HG02571 (cell line): ENCODE data around the gene RPSA.
"Not testable (repeated sequence)": the region's sequence is repeated elsewhere in the genome, so short reads cannot be mapped to it uniquely, and the experiment has no call there.

Experiments
- ATAC-seq: cut with Tn5 transposase; IDR thresholded peaks from one replicate; pipeline ENCODE4 v1.9.1; 2021; ENCODE audit warnings: mild to moderate bottlenecking, moderate library complexity; ENCODE audit not compliant: unreplicated experiment

Gene RPSA

DNA sequence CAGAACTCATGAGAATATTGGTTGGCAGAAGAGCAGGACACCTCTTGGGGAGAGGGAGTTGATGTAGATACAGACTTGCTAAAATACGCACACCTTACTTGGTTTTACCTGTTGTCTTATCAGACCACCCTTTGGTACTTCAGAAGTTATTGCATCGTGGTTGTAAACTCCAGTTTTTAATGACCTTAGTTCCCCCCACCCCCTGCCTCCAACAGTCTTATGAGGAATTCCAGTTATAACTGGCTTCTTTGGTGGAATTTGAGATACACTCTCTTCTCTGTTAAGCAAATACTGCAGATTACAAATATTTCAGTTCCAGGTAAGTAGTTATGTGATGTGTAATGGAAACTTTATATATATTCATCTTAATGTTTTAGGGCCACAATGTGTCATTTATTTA, 18.4 kb upstream of the RPSA start:
- no peak for ATAC-seq

DNA sequence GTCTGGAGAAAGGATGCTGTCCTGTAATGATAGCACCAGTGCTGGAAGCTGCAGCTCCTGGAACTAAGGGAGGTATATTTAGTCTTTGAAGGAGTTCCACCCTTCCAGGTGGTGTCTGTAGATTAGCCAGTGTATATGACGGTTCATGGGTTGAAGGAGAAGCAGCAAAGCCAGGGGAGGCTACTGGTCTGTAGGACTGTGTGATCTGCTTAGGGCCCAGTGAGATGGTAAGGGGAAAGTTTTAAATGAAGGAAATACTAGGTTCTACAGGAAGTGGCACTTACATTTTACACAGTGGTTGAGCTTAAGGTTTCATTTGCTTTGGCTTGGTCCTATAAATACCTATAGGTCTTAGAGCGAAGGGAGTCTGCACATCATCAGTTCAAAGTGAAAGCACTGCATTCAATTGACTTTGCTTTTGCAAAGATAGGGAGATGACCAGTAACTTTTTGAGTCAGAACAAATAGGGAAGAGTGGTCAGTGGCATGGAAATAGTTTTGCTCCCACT, 17.7 kb upstream of the RPSA start:
- peak; percentile 65 for ATAC-seq

DNA sequence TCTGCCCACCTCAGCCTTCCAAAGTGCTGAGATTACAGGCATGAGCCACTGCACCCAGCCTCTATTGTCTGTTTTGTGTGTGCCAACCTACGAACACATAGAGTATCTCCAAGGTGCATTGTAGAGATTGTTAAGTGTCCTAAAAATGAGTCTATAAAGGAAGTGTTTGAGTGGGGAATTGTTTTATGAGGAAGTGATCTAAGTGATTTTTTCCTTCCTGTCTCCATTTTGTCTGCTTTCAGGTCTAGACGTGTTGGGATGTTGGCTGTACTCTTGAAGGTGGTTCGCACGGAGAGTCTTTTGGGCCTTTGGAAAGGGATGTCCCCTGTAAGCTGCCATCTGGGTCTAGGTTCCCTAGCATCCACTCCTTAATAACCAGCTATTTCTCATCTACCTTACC, 16.3 kb upstream of the RPSA start:
- no peak for ATAC-seq

DNA sequence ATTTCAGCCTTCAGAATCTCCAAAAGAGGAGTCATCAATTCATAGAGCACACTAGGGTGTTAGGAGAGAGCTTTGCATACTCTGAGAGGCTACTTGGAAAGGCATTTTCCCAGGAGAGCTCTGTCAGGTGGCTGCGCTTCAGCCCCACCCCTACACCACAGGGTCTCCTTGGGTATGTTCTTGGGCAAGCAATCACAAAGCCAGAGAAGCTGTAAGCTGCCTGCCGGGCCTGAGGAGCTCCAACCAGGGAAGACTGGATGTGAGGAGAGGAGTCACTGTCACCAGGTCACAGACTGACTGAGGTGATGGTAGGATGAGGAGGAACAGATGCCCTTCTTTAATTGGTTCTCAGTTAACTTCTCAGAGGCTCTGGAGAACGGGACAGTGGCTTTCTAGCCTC, 9.8 kb upstream of the RPSA start:
- no peak for ATAC-seq

DNA sequence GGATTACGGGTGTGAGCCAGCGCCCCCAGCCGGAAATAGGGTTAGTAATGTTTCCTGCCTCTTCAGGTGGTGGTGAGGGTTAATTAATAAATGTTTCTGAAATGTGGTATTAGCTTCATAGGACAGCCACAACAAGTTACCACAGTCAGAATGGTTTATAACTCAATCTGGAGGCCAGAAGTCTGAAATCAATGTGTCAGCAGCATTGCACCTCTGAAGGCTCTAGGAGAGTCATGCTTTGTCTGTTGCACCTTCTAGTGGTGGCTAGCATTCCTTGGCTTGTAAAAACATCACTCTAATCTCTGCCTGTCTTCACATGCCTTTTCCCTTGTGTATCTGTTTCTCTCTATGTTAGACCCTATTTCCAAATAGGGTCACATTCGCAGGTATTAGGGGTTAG, 7.8 kb upstream of the RPSA start:
- ATAC-seq: no peak

DNA sequence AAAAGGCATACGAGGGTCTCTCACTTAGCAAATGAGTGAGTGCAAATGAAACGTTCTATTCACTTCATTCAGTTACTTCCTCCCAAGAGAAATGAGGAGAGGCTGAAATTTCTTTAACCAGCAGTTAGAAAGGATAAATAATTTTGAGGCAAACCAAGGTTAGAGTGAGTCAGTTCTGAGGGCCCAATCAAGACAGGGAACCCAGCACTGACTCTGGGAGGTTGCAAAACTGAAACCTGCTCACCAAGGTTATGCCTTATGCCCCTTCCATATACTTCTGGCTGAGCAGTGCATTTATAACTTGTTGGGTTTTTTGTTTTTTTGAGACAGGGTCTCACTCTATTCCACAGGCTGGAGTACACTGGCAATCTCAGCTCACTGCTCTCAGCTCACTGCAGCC, 4.5 kb upstream of the RPSA start:
- no peak for ATAC-seq

DNA sequence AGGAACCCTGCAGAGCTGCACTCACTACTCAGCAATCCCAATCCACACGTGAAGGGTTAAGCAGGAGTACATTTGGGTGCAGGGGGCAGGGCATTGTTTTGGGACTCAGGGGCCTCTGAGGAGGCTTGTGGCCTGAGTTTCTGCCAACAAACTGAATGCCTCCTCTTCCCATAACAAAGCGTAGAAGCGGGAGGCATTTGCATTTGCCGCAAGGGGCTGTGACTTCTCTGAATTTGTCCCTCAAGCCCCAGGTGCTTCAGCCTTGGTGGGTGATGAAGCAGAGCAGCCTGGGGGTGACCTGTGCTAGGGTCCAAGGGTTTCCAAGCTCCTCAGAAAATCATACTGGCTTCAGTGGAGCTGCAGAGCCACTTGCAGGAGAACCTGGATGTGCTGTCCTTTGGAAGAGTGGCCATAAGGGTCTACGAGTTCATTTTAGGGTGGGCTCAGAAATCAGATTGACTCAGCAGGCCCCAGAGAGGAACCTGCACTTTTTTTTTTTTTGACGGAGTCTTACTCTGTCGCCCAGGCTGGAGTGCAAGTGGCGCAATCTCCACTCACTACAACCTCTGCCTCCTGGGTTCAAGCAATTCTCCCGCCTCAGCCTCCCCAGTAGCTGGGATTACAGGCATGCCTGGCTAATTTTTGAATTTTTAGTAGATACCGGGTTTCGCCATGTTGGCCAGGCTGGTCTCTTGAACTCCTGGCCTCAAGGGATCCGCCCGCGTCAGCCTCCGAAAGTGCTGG, 1.4 kb upstream of the RPSA start:
- ATAC-seq: no peak

DNA sequence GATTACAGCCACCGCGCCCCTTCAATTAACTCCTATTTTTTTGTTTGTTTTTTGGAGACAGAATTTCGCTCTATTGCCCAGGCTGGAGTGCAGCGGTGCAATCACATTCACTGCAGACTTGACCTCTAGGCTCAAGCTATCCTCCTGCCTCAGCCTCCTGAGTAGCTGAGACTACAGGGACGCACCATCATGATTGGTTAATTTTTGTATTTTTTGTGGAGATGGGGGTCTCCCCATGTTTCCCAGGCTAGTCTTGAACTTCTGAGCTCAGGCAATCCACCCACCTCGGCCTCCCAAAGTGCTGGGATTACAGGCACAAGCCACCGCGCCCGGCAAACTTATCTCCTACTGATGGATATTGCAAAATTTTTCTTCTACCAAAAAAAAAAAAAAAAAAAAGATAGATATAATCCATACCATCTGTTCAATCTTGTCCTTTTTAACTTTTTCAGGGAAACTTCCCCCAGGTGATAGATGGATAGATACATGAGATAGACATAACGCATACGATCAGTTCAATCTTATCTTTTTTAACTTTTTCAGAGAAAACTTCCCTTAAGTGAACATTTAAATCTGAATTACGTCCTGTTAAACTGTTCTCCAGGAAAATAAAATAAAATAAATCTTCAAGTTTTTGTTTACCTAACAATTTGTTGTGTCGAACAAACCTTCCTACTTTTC, 693 bp upstream of the RPSA start:
- no peak for ATAC-seq

DNA sequence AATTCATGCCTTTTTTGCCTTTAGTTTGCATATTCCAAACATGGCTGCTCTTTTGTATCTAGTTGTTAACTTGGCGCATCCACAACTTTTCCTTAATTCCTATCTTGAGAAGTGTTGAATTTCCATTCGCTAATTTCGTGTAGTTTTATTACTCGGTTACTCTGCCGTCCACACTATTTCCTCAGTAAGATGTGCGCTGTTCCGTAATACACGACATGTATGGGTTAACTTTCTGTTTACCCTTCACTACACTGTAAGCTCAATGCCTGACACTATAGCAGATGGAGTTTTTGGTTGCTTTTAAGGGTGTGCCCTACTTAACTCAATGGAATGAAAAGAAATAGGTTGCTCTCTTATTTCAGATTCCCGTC, 724 bp downstream of the RPSA start:
- ATAC-seq: no peak

DNA sequence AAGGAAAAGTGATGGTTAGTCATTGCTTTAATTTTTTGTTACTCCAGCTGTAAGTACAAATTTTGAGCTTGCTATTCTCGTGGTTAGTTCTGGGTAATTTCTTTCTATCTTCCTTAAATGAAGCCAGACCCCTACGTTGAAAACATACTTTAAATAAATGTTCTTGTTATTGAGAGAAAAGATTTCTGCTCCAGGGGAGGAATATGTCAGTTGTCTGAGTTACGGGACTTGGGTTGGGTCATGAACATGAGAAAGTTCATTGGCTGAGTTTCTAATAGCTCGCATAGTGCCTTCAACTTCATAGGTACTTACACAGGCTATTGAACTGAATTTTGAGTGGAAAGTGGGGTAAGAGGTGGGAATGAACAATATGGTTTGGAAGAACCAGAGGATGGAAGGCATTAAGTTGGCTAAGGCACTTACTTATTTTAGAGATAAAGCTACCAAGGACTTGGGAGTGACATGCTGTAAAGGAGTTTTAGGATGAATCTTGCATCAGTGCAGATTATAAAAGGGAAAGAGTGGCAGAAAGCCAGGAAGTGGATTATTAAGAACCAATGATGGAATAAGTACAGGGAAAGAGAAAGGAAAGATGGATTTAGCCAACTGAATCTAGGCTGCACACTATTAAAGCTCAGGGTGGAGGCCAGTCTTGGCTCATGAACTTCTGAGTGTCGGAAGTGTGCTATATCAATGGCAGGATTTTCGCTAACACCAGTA, 1.4 kb downstream of the RPSA start:
- no peak for ATAC-seq

DNA sequence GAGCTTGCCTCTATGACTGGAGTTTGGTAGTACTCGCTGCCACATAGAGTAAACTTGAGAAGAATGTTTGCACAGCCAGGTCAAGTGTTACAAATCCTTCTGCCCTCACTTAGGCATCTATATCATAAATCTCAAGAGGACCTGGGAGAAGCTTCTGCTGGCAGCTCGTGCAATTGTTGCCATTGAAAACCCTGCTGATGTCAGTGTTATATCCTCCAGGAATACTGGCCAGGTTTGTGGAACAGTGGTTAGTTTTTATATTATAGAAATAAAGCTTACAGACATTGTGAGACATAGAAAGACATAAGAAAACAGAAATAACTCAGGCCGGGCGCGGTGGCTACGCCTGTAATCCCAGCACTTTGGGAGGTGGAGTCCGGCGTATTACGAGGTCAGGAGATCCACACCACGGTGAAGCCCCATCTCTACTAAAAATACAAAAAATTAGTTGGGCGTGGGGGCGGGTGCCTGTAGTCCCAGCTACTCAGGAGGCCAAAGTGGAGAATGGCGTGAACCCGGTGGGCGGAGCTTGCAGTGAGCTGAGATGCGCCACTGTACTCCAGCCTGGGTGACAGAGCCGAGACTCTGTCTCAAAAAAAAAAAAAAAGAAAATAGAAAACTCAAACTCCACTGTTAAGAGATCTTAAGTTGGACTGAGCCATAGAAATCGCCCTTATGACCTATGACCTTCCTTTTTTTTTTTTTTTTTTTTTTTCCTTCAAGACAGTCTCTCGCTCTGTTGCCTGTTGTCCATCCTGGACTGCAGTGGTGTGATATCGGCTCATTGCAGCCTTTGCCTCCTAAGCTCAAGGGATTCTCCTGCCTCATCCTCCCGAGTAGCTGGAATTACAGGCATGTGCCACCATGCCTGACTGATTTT, 2.2 kb downstream of the RPSA start:
- no peak for ATAC-seq

DNA sequence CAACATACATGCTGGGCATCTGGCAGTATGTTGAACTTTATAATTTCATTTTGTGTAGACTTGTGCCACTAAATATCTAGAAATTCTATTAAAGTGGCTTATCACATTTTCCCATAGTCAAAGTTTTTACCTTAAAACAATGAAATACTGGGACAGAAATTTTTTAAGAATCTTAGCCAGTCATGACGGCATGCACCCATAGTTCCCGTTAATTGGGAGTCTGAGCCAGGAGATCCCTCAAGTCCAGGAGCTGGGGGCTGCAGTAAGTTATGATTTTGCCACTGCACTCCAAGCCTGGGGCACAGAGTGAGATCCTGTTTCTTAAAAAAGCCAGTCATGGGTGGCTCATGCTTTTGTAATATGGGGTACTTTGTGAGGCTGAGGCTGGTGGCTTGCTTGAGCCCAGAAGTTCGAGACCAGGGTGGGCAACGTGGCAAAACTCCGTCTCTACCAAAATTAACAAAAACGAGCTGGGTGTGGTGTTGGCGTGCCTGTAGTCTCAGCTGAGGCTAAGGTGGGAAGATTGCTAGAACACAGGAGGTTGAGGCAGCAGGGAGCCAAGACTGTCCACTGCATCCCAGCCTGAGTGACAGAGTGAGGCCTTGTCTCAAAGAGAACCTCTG, 3.1 kb downstream of the RPSA start:
- no peak for ATAC-seq

DNA sequence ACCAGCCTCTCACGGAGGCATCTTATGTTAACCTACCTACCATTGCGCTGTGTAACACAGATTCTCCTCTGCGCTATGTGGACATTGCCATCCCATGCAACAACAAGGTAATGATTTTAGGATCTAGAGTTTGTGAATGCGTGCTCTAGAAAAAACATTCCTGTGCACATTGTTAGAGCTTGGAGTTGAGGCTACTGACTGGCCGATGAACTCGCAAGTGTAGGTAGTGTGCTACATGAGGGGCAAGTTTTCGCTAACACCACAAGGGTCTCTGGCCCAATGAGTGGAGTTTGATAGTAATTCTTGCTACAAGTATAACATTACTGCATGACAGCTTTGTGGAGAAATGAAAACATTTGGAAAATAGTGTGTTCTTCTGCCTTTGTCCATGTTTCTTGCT, 4.4 kb downstream of the RPSA start:
- no peak for ATAC-seq

DNA sequence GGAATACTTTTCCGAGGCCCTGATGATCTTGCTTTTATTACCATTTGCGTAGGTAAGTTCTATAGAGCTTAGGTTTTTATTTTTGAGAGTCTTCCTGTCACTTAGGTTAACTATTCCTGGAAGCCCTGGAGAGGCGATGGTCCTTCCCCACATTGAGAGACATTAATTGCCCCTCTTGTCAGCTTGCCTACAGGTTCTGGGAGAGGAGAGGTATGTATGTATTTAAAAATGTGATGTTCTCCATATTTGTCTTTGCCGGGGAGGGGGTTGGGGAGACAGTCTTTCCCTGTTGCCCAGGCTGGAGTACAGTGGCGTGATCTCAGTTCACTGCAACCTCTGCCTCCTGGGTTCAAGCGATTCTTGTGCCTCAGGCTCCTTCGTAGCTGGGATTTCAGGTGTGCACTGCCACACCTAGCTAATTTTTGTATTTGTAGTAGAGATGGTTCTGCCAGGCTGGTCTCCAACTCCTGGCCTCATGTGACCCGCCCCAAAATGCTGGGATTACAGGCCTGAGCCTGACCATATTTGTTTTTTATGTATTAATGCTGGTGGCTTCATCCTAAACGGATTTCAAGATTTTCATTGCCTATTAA, 6.2 kb downstream of the RPSA start:
- ATAC-seq: no peak

DNA sequence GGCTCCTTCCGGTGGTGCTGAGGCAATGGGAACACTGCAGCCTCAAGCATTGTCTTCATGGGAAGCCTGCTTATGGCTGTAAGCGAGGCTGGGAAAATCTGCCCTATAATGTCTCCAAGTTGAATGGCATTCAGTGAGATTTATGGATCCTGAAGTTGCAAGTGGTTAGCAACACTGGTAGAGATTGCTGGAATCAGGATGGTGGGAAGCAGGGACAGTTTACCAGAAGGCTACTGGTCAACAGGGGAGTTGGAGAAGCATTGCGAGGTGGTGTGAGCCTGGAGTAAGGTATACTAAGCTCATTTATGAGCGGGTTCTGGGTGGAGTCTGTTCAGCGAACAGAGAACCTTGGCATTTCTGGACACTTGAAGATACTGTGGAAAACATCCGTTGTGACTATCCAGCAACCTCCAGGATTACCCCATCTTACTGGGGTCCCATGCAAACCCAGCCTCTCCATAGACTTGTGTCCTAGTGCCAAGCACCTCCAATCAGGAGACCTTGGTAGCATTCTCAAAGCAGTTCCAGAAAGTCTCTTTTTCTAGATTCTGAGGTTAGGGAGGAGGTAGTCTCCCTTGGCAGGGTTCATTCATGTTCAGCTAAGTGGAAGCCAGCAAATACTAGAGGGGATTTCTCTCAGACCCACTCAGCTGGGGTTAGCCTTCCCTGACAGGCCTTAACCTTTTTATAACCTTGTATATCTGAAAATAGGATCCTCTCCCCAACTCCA, 7.3 kb downstream of the RPSA start:
- ATAC-seq: no peak

DNA sequence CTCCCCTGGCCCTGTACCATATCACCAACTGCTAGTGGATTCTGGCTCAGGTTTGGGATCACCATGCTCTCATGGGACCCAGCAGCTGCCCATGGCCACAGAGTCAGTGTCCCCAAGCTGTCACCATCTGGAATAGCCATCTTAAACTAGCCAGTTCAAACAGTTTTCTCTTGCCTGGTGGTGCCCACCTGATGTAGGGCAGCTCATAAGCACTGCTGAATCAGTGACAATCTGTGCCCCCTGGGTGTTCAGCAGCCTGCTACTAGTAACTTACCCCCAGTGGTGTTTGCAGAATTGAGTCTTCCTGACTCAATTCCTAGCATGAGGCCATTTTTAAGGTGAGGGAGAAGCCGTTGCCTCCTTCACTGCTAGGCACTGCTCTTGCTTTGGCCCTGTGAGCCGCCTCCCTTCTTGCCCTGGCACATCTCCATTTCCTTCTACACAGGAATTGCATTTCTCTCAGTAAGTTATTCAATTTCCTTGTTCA, 7.9 kb downstream of the RPSA start:
- ATAC-seq: no peak

DNA sequence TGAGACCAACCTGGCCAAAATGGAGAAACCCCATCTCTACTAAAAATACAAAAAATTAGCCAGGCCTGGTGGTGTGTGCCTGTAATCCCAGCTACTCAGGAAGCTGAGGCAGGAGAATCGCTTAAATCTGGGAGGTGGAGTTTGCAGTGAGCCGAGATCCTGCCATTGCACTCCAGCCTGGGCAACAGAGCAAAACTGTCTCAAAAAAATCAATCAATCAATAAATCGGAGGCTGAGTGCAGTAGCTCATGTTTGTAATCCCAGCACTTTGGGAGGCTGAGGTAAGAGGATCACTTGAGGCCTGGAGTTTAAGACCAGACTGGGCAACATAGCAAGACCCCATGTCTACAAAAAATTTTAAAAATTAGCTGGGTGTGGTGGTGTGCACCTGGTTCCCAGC, 8.8 kb downstream of the RPSA start:
- not testable (repeated sequence) for ATAC-seq

DNA sequence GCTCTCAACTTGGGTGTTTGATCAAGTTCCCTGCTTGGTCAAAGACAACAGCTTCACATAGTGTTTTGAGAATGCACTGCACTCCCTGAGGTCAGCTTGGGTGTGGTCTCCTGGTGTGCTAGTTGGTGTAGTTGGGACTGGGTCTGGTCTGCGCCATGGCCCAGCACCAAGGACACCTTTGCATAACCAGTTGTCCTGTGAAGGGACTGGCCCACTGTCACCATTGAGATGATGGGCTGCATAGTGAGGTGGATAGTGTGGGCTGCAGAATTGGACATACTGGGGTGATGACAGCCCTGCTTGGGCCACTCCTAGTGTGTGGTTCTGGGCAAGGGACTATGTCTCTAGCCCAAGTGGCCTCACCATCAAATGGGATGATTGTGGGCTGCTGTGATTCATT, 9.5 kb downstream of the RPSA start:
- ATAC-seq: no peak

DNA sequence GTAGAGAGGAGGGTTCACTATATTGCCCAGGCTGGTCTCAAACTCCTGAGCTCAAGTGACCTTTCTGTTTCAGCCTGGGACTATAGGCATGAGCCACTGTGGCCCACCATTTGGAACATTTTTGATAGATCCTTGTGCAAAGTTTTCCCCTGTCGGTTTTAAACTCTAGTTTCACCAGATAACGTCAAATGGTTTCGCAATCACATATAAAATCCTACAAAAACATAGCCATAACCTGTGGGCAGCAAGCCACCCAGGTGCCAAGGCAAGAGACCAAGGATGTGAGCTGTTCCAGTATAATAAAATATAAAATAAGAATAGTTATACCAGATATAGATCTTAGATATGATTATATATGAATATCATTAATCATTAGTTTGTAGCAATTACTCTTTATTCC, 10.5 kb downstream of the RPSA start:
- not testable (repeated sequence) for ATAC-seq
